ENCODE results near the gene RAD23A. TPM values are rescaled to one million over a fixed set of nuclear protein-coding genes. Genes with fewer than 3 reads are reported as not detected.
A peak's percentile ranks its signal among the peaks of the same experiment; 100 is the strongest.
"Not testable (repeated sequence)": the region's sequence is repeated elsewhere in the genome, so short reads cannot be mapped to it uniquely, and the experiment has no call there.

The RAD23A gene
- total RNA-seq, 1 donor from 2014 or later = 102 TPM

DNA sequence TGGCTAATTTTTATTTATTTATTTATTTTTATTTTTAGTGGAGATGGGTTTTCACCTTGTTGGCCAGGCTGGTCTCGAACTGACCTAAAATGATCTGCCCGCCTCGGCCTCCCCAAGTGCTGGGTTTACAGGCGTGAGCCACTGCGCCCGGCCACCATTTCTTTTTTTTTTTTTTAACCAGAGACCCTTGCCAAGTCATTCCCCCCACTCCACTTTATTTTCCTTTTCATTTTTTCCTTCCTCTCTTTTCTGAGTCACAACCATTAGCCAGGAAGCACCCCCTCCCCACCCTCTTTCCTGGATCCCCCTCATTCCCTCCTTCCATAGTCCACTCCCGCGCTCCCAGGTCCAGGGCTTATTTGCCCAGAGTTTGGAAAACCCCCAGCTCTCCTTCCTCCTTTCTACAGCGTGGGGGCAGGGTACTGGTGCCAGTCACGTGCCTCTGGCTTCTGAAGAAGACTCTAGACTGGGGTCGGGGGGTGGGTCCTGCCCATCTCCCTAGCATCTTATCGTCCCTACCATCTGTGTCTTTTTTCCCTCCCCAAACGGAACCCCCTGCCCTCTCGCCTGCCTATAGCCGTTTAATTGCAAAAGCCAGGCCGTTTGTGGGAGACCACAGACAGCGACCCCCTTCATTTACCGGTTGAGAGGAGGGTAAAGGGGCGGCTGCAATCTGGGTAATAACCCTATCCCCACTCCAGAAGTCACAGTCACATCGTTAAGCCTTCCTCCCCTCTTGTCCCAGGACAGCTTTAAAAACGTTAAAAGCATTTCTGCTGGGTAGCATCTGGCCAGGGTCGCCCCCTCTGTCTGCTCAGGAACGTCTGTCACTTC lies 8.4 kb upstream of the RAD23A start:
- DNase-seq (ENCODE audit: low spot score) (no peak), ATAC-seq (no peak)
- intact Hi-C loops (cut with DNase I) = no loop called here

DNA sequence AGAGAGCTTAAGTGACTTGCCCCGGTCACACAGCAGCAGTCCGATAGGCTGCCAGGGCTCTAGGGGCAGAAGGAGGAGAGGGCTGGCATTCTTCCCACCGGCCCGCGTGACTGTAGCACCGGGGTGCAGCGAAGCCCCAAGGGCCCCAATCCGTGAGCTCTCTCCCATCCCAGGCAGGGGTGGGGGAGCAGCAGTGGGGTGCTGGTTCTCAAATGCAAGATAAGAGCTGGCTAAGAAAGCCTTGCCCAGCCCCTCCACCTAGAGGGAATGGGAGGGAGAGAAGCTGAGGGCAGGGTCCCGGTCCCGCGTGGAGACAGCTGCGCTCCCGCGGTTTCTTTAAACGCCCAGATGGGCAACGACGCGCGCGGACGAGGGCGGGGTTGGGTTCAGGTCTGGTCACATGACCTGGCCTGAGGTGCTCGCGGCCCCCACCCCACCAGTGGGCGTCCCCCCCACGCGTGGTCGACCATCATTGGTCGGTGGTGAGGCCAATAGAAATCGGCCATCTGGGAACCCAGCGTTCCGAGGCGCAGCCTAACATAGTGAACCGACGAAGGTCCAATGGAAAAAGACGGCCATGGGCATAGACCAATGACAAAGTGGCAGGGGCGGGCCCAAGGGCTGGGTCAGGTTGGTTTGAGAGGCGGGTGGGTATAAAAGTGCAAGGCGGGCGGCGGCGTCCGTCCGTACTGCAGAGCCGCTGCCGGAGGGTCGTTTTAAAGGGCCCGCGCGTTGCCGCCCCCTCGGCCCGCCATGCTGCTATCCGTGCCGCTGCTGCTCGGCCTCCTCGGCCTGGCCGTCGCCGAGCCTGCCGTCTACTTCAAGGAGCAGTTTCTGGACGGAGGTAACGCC lies 7.5 kb upstream of the RAD23A start, which contains the start of gene CALR:
TSS of gene CALR (plus strand) at position 683 of the 852 bp plus-strand sequence. CDS start at position 754, 71 bp downstream.
- DNase-seq (ENCODE audit: low spot score) (peak; percentile 100), ATAC-seq (peak; percentile 96)
- intact Hi-C loops (cut with DNase I) = no loop called here

DNA sequence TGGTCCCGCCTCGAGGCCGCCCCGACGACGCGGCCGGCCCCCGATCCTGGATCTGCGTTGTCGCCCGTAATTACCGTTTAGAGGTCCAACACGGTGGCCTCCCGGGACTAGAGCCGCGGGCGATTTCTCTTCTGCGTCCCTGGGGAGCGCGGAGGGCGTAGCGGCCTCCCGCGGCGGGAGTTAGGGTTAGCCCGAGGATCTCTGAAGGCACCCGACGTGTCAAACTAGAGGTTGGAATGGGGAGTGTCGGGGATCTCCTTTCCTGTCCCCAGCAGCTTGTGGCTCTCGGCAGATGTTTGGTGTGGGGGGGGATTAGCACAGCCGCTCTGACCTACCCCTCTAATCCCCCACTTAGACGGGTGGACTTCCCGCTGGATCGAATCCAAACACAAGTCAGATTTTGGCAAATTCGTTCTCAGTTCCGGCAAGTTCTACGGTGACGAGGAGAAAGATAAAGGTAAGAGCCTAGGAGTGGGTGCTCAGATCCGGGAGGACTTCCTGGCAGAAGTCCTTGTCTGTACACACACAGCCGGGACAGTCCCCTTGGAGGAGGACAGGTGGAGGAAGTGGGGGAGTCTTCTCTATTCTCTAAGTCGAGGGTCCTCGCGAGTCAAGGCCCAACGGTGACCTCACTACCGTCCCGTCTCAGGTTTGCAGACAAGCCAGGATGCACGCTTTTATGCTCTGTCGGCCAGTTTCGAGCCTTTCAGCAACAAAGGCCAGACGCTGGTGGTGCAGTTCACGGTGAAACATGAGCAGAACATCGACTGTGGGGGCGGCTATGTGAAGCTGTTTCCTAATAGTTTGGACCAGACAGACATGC lies 6.7 kb upstream of the RAD23A start:
- ATAC-seq (peak; percentile 0), DNase-seq (ENCODE audit: low spot score) (no peak)
- intact Hi-C loops (cut with DNase I) = no loop called here

DNA sequence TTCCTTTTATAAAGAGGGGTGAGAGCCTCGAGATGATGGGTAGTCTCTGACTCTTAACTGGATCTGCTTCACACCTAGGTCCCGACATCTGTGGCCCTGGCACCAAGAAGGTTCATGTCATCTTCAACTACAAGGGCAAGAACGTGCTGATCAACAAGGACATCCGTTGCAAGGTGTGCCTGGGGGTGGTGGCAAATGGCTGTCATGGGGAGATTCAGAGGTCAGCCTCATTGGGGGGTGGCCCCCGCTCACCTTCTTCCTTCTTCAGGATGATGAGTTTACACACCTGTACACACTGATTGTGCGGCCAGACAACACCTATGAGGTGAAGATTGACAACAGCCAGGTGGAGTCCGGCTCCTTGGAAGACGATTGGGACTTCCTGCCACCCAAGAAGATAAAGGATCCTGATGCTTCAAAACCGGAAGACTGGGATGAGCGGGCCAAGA lies 5.7 kb upstream of the RAD23A start:
- ATAC-seq (no peak), DNase-seq (ENCODE audit: low spot score) (no peak)
- intact Hi-C loops (cut with DNase I) = no loop called here

DNA sequence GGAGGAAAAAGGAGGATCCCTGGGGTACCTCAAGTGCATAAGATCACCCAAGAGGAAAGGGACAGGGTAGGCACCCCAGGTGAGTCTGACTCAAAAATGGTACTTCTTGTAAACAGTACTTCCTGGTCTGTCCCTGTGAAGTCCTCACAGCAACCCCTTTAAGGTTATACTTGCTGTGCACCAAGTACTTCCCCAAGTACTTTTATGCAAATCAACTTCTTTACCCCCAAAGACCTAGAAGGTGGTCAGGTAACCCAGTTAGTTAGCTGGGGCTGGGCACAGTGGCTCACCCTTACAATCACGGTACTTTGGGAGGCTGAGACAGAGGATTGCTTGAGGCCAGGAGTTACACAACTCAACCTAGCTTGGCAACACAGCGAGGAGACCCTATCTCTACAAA lies 4.8 kb upstream of the RAD23A start:
- ATAC-seq (no peak), DNase-seq (ENCODE audit: low spot score) (no peak)
- intact Hi-C loops (cut with DNase I) = no loop called here

DNA sequence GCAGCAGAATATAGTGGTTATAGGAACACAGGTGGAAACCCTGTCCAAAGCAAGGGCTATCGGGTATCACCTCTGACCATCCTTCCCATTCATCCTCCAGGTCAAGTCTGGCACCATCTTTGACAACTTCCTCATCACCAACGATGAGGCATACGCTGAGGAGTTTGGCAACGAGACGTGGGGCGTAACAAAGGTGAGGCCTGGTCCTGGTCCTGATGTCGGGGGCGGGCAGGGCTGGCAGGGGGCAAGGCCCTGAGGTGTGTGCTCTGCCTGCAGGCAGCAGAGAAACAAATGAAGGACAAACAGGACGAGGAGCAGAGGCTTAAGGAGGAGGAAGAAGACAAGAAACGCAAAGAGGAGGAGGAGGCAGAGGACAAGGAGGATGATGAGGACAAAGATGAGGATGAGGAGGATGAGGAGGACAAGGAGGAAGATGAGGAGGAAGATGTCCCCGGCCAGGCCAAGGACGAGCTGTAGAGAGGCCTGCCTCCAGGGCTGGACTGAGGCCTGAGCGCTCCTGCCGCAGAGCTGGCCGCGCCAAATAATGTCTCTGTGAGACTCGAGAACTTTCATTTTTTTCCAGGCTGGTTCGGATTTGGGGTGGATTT lies 2.1 kb upstream of the RAD23A start:
- ATAC-seq (no peak), DNase-seq (ENCODE audit: low spot score) (no peak)
- intact Hi-C loops (cut with DNase I) = no loop called here

DNA sequence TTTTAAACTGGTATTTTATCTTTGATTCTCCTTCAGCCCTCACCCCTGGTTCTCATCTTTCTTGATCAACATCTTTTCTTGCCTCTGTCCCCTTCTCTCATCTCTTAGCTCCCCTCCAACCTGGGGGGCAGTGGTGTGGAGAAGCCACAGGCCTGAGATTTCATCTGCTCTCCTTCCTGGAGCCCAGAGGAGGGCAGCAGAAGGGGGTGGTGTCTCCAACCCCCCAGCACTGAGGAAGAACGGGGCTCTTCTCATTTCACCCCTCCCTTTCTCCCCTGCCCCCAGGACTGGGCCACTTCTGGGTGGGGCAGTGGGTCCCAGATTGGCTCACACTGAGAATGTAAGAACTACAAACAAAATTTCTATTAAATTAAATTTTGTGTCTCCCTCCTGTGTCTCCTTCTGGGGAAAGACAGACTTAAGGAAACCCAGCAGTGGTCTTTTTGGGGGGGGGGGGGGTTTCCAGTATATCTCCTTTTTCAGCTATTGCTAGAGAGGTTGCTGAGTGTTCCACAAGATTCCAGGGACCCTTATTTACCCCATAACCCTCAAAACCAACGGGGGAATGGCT lies 1.5 kb upstream of the RAD23A start:
- DNase-seq (ENCODE audit: low spot score) (no peak), ATAC-seq (no peak)
- intact Hi-C loops (cut with DNase I) = no loop called here

DNA sequence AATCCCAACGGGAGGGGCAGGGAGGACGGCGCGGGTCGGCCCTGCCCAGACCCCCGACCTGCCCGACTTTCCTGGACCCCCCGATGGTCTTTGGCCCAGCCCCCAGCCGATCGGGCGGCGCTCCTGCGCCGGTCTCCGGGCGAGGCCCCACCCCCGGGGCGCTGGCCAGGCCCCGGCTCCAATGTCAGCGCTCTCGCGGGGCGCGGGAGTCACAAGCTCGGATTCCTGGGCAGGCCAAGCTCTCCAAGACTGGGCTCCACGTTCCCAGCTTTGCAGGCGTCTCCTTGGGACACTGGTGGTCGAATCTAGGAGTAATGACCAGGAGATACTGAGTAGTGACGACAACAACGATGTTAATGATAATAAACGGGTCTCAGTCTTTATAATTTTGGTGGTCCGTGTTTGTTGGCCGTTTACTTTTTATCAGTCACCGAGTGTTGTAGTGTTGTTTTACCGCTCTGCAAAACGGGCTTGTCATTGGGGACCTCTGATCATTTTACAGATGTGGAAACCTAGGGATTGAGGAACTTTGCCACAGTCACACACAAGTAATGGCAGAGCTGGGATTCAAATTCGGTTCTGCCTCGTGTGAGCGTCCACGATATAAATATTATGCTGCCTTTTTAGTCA lies 545 bp downstream of the RAD23A start:
- DNase-seq (ENCODE audit: low spot score) (peak; percentile 79), ATAC-seq (peak; percentile 71)
- intact Hi-C loops (cut with DNase I) = no loop called here

DNA sequence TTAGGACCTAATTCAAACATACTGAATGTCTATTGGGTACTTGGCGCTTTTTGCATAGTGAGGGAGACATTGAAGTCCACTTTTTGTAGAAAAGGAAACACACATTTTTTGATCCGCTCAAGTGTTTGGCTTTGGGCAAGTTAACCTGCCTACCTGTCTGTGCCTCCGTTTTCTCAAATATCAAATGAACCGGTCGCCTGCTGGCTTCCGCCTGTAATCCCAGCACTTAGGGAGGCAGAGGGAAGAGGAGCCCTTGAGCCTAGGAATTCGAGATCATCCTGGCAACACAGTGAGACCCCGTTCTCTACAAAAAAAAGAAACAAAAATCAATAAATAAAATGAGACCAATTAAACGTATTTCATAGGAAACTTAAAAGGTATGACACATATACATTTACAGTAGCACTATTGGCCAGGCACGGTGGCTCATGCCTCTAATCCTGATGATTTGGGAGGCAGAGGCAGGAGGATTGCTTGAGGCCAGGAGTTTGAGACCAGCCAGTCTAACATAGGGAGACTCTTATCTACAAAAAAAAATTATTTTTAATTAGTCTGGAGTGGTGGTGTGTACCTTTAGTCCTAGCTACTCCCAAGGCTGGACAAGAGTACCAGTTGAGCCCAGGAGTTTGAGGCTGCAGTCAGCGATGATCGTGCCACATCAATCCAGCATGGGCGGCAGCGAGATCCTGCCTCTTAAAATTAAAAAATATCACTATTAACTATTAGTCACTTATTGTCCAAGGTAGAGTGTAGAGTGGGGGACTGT lies 1.3 kb downstream of the RAD23A start:
- no peak for DNase-seq (ENCODE audit: low spot score)
- intact Hi-C loops (cut with DNase I) = no loop called here
- ATAC-seq = no peak

DNA sequence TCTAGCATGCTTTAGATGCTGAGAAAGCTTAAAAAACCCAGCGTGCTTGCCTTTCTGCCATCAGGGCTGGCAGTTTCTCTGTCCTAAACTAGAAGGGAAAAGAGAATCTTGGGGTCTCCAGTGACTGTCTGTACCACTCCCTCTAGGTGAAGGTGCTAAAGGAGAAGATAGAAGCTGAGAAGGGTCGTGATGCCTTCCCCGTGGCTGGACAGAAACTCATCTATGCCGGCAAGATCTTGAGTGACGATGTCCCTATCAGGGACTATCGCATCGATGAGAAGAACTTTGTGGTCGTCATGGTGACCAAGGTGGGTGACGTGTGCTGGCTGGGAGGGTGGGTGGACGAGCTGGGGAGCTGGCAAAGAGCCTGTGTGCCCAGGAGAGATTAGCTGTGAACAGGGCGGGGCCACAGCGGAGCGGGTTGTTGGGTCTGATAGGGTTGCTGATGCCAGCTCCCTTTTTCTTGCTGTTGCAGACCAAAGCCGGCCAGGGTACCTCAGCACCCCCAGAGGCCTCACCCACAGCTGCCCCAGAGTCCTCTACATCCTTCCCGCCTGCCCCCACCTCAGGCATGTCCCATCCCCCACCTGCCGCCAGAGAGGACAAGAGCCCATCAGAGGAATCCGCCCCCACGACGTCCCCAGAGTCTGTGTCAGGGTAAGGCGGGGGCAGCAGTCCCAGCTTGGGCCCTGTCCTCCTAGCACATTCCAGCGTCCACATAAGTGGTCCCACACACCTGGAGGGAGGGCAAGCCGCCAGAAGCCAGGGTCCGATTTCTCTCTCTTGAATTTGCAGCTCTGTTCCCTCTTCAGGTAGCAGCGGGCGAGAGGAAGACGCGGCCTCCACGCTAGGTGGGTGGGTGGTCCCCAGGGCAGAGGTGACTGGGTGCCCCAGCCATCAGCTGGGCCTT lies 2.3 kb downstream of the RAD23A start:
- no peak for ATAC-seq
- intact Hi-C loops (cut with DNase I) = no loop called here
- DNase-seq (ENCODE audit: low spot score) = no peak

DNA sequence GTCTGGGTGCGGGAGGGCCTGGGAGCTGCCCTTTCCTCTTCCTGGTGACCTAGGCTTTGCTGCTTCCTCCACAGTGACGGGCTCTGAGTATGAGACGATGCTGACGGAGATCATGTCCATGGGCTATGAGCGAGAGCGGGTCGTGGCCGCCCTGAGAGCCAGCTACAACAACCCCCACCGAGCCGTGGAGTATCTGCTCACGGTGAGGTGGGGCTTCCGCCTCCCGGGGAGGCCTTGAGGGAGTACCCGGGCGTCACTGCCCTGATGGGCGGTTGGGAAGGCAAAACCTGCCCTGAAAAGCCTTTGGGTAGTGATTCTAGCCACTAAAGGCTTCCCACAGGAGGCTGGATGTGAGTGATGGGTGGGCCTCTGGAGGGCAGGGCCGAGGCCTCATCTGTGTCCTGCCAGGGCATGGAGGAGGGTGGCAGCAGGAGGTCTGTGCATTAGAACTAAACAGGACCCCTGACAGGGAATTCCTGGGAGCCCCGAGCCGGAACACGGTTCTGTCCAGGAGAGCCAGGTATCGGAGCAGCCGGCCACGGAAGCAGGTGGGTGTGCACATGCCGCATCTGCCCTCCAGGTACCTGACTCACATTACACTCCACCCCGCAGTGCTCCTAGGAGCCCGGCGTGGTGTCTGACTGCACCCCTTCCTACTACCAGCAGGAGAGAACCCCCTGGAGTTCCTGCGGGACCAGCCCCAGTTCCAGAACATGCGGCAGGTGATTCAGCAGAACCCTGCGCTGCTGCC lies 3.1 kb downstream of the RAD23A start:
- intact Hi-C loops (cut with DNase I) = no loop called here
- DNase-seq (ENCODE audit: low spot score) = no peak
- no peak for ATAC-seq

DNA sequence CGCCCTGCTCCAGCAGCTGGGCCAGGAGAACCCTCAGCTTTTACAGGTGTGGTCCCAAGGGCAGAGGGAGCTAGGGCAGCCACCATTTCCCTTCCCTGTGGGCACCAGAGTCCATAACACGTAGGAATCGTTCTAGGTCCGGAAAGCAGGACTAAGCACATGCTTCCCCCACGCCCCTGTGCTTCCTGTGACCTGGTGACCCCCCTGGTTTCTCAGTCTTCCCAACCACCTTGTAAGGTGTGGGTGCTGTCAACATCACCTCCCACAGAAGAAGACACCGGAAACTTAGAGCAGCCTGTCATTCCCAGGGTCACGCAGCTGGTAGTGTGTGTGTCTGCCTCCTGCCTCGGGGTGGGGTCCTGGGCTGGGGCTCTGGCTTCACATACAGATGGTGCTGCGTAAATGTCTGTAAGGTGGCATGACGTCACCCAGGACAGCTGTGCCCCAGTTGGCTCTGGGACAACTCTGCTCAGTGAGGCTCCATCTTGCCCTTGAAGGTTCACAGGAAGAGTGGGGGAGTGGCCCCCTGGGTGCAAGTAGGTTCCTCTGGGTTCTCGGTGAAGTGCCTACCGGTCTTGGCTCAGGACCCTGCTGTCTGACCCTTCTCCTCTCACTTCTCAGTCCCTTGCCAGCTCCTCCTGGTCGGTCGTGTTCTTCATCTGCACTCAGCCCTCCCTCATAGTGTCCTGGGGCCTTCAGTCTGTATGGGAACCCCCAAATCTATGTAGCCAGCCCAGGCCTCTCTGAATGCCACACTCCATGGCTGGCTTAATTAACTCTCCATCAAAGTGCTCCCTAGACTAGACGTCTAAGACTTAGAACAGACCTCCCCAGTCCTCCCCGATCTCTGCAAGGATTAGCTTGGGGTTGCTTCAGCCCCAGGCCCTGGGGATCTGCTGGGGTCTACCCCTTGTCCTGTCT lies 4.0 kb downstream of the RAD23A start:
- DNase-seq (ENCODE audit: low spot score) = no peak
- intact Hi-C loops (cut with DNase I) = no loop called here
- ATAC-seq = no peak

DNA sequence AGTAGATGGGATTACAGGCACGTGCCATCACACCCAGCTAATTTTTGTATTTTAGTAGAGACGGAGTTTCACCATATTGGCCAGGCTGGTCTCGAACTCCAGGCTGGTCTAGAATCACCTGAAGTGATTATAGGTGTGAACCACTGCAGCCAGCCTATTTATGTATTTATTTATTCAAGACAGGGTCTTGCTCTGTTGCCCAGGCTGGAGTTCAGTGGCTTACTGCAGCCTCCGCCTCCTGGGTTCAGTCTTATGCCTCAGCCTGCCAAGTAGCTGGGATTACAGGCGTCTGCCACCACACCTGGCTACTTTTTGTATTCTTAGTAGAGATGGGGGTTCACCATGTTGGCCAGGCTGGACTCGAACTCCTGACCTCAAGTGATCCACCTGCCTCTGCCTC lies 6.4 kb downstream of the RAD23A start:
- DNase-seq (ENCODE audit: low spot score); ATAC-seq; intact Hi-C loops (cut with DNase I): not testable (repeated sequence)

DNA sequence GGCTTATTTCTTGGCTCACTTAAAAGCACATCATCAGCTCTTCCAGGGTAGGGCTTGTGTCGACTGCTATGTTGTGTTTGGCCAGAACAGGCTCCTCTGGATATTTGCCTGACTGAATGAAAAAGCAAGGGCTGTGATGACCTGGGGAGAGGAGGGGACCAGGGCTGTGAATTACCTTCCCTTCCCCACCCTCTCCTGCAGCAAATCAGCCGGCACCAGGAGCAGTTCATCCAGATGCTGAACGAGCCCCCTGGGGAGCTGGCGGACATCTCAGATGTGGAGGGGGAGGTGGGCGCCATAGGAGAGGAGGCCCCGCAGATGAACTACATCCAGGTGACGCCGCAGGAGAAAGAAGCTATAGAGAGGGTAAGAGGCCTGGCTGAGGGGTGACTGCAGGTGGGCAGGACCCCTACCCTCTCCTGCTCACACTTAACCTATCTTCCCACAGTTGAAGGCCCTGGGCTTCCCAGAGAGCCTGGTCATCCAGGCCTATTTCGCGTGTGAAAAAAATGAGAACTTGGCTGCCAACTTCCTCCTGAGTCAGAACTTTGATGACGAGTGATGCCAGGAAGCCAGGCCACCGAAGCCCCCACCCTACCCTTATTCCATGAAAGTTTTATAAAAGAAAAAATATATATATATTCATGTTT lies 7.0 kb downstream of the RAD23A start:
- ATAC-seq (no peak), DNase-seq (ENCODE audit: low spot score) (no peak)
- intact Hi-C loops (cut with DNase I) = no loop called here
